NCI-H146 treated with DMSO at 0.1 percent for 48 hours (cell line): ENCODE measurements around the gene NFIX.

Source experiments
- DNase-seq: peaks from one replicate; lab custom pipeline; 2025; ENCODE audit not compliant: unreplicated experiment; lab: John Stamatoyannopoulos, UW

Gene NFIX

GRCh38 chr19:13120031-13120430, 124.8 kb downstream of the NFIX start:
- no peak for DNase-seq

DNA sequence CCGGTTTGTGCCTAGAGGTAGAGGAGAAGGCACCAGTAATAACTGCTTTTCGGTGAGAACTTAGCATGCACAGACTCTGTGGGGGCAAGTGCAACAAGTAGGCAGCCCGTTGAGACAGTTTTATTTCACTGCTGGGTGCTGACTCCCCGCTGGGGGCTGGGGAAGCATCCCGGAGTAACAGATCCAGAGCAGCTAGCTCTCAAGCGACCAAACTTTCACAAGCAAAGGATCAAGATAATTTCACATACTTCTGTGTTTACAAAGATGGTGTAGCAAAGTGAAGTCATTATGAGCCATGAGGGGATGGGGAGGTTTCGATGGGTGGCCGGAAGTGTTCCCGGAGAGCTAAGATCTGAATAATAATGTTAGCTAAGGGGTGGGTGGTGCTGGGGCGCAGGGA, 125.5 kb downstream of the NFIX start:
- DNase-seq: no peak

DNA sequence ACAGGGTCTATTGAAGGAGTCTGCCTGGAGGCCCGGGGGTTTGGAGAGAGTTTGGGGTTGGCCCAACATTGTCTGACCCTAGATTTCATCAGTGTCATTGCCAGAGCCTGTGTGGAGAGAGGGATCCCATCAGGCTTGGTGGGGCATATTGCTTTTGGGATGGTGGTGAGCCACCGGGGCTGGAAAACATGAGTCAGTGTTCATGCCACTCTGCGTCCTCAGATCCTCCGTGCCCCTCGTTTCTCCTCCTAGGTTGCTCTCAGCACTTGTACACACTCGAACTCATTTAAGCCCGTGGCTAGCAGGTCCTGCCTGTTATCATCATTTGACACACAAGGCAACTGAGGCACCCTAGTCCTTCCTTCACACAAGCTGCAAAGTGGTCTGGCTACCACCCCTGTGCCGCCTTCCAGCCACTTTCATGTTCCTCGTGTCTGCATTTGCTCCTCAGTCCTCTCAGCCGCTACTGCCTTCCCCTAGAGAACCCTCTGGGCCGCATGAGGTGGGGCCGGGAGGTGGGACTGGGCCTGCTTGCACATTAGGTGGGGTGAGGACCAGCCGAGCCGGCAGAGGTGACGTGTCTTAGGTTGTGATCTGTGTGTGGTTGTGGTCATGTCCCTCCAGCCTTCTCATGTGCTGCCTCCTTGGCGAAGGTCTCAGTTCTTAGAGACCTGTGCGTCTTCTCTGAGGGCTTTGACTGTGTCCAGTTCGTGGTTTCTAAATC, 126.4 kb downstream of the NFIX start:
- no peak for DNase-seq

GRCh38 chr19:13122275-13122878, 127.1 kb downstream of the NFIX start:
- no peak for DNase-seq

- DNase-seq: no peak
Measured at GRCh38 chr19:13122980-13123957, 128.0 kb downstream of the NFIX start.

- DNase-seq: no peak
Measured at GRCh38 chr19:13127051-13127450, 131.8 kb downstream of the NFIX start.

GRCh38 chr19:13127811-13128575, 132.7 kb downstream of the NFIX start:
- no peak for DNase-seq

DNA sequence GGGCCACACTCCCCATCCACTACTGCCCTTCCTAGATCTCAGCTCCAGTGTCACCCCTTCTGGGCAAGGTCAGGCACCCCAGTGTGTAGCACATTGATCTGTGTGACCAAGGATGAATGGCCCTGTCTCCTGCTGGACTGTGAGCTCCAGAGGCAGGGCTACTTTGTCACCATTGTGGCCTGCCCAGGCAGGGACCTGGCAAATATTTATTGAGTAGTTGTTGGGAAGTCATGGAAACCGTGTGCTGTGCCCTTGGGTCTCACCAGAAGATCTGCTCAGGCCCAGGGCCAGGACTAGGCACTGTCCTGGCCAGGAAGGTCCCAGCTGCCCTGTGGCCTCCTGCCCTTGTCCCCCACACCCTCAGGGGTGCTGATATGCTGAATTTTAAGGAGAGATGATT, 133.3 kb downstream of the NFIX start:
- DNase-seq: peak; percentile 89

DNA sequence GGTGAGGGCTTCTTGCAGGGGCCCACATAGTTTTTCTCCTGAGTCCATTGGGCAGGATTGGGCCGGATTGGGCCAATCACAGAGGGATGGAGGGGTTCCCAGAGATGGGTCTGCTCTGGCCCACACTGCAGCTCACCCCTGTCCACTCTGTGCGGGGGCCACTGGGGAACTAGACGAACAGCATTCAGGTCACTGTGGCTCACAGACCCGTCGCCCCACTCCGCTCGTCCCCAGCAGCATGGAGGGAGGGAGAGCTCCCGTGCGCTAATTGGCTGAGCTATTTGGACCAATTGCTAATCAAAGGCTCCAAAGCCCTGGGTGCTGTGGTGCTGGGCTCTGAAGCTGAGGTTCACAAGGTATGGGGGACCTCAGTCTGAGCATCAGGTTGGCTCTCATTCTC, 134.1 kb downstream of the NFIX start:
- DNase-seq: no peak

- DNase-seq: no peak
Measured at GRCh38 chr19:13130886-13131490, 135.7 kb downstream of the NFIX start.

DNA sequence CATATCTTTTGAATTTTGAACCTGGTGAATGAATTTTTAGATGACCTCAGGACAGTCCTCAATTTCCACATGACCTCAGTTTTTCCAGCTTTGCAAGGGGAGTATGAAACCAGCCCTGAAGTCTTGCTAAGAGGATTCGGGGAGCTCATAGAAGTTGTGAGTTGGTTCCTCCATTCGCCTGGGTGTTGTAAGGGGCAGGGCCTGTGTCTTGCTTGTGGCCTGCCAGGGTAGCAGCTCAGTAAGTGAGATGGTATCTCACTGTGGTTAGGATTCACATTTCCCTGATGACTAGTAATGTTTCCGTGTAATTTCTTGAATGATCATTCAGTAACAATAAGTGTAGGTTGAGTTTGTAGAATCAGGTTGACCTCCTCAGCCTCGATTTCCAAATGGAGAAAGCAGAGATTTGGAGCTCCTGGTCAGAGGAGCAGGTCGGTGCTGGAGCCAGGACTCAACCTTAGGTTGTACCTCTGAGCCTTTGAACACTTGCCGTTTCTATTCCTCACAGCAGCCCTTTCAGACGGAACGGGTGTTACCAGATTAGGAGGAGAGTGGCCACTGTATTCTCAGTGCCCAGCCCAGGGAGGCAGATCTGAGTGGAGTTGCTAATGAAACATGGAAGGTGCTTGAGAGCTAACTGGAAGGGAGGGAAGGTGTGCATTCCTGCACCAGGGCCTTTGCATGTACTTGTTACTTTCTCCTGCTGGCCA, 137.4 kb downstream of the NFIX start:
- DNase-seq: no peak

DNA sequence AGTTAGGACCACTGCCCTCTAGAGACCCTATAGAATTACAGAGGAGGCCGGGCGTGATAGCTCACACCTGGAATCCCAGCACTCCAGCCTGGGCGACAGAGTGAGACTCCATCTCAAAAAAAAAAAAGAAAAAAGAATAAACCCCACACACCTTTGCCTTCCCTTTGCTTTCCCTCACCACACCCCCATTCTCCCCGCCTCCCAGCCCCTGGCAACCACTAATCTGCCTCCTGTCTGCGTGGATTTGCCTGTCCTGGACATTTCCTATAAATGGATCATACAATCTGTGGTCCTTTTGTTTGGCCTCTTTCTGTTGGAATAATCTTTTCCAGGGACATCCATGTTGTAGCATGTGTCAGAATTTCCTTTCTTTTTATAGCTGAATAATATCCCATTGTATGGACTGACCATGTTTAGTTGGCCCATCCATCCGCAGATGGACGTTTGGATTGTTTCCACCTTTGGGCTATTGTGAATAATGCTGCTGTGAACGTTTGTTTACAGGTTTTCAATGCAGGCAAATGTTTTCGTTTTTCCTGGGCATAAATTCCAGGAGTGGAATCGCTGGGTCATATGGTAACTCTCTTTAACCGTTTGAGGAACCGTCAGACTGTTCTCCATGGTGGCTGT, 138.1 kb downstream of the NFIX start:
- no peak for DNase-seq

- DNase-seq: no peak
Measured at GRCh38 chr19:13134626-13135025, 139.4 kb downstream of the NFIX start.

DNA sequence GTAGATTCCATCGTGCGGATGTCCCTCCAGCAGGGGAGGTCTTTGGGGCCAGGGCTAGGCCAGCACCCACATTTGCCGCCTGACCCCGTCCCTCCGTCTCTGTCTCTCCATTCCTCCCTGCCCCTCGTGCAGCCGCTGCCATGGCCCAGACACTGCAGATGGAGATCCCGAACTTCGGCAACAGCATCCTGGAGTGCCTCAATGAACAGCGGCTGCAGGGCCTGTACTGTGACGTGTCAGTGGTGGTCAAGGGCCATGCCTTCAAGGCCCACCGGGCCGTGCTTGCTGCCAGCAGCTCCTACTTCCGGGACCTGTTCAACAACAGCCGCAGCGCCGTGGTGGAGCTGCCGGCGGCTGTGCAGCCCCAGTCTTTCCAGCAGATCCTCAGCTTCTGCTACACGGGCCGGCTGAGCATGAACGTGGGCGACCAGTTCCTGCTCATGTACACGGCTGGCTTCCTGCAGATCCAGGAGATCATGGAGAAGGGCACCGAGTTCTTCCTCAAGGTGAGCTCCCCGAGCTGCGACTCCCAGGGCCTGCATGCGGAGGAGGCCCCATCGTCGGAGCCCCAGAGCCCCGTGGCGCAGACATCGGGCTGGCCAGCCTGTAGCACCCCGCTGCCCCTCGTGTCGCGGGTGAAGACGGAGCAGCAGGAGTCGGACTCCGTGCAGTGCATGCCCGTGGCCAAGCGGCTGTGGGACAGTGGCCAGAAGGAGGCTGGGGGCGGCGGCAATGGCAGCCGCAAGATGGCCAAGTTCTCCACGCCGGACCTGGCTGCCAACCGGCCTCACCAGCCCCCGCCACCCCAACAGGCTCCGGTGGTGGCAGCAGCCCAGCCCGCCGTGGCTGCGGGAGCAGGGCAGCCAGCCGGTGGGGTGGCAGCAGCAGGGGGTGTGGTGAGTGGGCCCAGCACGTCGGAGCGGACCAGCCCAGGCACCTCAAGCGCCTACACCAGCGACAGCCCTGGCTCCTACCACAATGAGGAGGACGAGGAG, 140.1 kb downstream of the NFIX start:
- no peak for DNase-seq

- no peak for DNase-seq
Measured at GRCh38 chr19:13137290-13137794, 142.1 kb downstream of the NFIX start.

- DNase-seq: no peak
Measured at GRCh38 chr19:13138171-13138915, 143.1 kb downstream of the NFIX start.

GRCh38 chr19:13138916-13139198, 143.6 kb downstream of the NFIX start:
- no peak for DNase-seq
